HCEC 1CT (cell line): Measurements from ENCODE around the gene POTEG.
"Not testable (repeated sequence)": the region's sequence is repeated elsewhere in the genome, so short reads cannot be mapped to it uniquely, and the experiment has no call there.

Source experiments
- DNase-seq: peaks from one replicate; pipeline ENCODE4 v3.0.0-alpha.2; 2017

Gene POTEG

GRCh38 chr14:19372813-19373500, 61.2 kb downstream of the POTEG start:
- not testable (repeated sequence) for DNase-seq

GRCh38 chr14:19371767-19372166, 62.4 kb downstream of the POTEG start:
- not testable (repeated sequence) for DNase-seq

GRCh38 chr14:19362803-19363202, 71.3 kb downstream of the POTEG start:
- DNase-seq: not testable (repeated sequence)

GRCh38 chr14:19362323-19362722, 71.8 kb downstream of the POTEG start:
- DNase-seq: not testable (repeated sequence)

GRCh38 chr14:19361636-19362253, 72.4 kb downstream of the POTEG start:
- DNase-seq: not testable (repeated sequence)

GRCh38 chr14:19360937-19361635, 73.1 kb downstream of the POTEG start:
- DNase-seq: not testable (repeated sequence)
